NCI-H345 treated with DMSO at 0.1 percent for 48 hours (cell line): Measurements from ENCODE around the gene BTG2.
"Not testable (repeated sequence)": the region's sequence is repeated elsewhere in the genome, so short reads cannot be mapped to it uniquely, and the experiment has no call there.

Experiments used
- DNase-seq: peaks from one replicate; lab custom pipeline; 2025; ENCODE audit not compliant: unreplicated experiment; lab: John Stamatoyannopoulos, UW

BTG2 gene

DNA sequence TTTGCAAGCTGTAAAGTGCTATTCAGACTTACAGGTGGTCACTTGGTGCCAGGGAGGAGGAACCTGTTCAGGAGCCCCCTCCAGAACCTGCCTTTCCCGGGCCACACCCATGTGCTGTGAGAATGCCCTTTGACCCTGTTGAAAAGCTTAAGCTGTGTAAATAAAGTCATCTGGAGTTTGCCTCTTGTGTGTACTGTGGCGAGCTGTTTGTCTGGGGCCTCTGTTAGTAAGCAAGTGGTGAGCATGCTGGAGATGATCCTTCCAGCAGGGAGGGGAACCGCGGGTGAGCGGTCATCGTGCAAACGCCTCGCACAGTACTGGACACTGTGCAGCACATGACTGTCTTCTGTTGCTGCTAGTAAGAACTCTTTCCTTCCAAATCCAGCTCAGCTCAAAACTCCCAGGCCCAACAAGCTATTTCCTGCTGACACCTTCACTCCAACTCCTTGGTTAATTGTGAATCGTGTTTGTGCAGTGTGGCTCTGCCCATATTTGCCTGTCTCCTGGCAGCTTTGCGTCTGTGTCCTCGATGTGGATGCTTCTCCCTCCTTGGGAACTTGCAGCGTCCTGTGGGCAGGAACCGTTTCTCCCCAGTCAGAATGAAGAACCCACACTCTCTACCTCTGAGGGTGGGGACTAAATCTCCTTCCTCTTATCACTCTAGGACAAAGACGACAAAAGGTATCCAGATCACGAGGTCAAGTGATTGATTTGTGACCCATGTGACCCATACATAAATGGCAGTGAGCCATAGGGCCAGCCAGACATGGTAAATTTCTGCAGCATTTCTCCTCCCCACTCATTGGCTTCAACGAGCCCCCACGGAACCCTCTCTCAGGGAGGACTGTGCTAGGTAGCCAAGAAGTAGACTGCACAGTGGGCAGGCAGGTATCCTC lies 13.9 kb upstream of the BTG2 start:
- DNase-seq = no peak

DNA sequence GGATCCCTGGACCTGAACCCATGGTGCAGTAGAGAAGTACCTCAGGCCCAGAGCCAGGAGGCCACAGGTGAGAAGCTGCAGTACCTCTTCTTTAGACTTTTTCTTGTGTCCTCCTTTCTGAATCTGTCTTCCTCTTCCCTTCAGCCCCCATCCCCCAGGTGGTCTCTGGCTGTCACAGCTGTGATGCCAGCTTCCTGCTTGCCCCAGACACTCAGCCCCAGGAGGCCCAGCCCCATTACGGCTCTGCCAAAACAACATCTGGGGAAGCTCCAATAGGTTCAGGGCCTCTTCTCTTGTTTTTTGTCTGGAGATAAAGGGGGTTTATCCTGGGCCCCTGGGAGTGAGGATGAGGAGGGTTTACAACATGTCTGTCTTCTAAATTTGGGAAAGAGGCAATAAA lies 9.5 kb upstream of the BTG2 start:
- DNase-seq = no peak

DNA sequence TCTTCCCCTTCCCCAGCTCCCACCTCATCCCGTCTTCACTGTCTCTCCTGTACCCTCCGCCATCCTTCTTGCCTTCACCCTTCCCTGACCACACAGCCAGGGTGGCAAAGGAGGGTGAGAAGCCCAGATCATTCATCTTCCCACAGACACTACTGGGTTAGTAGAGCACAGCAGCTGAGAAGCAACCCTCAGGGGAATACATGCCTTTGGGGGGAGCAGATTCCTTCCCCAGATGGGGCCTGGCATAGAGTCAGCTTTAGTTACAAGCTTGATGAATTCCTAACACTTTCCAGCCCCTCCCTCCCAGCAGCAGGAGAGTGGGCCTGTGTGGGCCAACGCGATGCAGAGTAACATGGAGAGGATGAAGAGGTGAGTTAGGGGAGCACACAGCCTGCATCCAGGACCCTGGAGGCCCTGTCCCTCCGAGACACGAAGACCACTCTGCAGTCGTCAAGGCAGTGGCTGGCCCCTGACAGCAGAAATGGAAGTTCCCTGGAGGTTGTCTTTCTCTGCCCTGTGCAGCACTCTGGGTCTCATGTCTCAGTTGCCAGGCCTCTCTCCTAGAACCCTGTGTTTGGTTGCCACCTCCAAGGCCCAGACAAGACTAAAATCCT lies 8.8 kb upstream of the BTG2 start:
- no peak for DNase-seq

DNA sequence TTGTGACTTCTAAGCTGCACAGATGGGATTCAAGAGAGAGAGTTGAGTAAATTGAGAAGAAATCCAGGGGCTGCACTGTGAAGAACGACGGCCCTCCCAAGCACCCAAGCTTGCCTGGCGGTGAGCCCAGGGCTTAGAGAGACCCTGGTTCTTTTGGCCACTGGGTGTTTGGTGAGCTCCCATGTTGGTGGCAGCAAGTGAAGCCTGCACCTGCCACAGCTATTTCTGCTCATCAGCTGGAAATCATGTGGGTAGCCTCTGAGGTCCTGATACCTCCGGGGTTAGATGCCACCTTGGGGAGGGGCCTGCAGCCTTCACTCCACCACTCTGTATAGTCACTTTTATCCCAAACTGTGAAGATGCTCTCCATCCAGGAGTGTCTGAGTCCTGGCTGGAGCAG lies 6.2 kb upstream of the BTG2 start:
- no peak for DNase-seq

DNA sequence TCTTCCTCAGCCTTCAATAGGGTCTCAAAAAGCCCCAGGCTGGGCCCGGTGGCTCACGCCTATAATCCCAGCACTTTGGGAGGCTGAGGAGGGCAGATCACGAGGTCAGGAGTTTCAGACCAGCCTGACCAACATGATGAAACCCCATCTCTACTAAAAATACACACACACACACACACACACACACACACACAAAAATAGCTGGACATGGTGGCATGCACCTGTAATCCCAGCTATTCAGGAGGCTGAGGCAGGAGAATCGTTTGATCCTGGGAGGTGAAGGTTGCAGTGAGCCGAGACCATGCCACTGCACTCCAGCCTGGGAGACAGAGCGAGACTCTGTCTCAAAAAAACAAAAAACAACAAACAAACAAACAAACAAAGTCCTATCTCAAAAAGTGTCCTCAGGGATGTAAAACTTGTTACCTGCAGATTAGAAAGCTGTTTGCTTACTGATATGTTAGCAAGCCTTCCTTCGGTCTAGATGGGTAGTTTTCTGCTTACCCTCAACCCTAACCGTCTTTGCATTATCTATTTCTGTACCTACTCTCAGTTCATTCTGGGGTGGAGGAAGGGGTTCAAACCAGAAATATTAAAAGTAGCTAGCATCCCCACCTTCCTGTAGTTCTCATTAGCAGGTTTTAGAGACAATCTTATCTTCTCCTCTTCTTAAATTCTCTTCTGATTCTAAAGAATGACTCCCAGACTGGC lies 5.4 kb upstream of the BTG2 start:
- not testable (repeated sequence) for DNase-seq

DNA sequence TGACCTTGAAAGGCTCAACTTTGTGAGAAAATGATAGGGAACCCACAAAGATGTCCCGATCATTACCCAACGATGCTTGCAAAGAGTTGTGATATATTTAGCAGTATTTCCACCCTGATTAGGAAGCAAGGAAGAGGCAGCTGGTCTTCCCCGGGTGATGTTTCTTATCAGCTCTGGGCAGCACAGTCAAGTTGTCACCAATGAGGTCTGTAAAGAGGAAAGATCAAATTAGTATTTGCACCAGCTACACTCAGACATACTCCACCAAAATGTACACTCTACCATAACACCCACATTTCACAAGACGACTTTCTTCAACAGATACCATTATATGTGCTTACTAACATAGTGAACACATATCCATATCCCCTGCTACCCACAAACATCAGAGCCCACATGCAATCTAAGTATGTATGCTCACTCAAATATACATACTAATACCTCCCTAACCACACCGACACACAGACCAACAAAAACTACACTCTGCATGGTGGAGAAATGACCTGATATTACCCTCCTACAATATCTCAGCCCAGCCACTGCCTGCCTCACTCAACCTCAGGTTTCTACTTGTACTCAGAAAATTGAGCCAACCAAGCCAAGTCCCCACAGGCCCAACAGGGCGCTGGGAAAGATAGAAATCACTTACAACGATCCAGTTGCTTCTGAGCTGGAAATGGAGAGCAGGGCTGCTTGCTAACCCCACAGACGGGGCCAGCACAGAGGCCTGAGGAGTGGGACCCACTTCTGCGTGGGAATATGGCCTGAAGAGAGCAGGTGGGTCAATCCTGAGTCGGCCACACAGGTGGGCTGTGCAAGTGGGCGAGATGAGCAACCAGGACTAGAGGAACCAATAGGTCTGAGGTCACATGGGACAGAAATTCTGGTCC lies 4.6 kb upstream of the BTG2 start:
- DNase-seq = no peak

DNA sequence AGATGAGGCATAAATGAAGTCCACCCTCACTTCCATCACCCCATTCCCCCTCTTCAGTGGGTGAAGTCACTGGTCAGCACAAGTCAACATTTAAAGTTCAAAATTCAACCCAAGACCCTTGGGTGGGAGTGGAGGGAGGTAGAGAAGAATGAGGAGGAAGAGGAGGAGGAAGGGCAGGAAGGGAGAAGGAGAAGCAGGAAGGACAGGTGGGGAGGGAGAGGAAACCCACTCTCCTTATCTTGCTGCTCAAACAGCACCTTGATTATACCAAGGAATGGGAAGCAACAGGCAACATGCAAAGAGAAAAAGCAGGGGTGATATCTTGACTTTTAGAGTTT lies 4.0 kb upstream of the BTG2 start:
- no peak for DNase-seq

DNA sequence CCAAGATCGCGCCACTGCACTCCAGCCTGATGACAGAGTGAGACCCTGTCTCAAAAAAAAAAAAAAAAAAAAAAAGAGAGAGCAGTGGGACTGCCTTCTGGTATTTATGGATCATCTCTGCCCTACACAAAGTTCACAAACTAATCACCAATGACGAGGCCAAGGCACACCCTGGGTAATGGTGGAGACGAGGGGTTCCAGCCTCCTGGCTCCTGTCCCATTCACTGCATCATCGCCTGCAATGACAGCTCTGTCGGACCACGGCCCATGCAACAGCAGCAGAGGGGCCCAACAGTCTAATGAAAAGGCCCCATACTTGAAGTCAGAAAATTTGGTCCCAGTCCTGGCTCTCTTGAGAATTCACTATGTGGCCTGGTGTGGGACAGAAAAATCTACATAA lies 2.9 kb upstream of the BTG2 start:
- DNase-seq = no peak

DNA sequence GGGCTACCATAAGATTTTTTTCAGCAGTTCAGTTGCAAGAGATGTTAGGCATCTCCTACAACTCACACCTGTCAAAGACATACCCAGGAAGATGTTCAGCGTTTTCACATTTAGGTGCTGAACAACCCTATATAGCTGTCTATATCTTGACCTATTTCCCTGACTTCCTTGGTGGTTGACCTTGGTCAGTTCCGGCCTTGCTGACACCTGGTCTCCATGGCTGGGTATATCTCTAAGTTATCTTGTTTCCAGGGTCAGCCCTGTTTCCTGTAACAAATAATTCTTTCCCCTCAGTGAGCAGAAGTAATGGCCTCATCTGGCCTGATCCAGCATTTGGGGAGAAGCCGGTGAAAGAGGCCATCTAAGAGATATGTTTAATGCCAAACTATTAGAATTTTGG lies 2.4 kb upstream of the BTG2 start:
- no peak for DNase-seq

DNA sequence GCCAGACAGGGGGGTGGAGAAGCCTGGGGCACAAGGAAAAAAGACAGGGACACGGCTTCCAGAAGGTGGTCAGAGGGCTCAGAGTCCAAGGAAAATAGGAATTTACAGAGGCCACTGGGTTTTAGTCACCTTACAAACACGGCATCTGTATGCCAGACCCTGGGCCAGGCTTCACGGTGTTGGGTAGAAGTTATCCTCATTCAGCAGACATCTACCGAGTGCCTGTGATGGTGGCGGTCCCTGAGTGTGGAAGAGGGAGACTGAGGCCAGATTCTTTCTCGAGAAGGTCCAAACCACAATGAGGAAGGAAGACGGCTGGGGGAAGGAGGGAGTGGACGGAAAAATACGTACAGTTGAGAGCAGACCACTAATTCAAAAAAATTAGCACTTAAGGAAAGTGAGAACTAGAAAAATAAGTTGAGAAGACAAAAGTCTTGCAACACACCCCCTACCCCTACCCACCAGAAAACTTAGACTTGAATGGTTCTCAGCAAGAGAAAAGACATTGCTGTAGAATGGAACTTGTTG lies 864 bp upstream of the BTG2 start:
- DNase-seq = no peak

DNA sequence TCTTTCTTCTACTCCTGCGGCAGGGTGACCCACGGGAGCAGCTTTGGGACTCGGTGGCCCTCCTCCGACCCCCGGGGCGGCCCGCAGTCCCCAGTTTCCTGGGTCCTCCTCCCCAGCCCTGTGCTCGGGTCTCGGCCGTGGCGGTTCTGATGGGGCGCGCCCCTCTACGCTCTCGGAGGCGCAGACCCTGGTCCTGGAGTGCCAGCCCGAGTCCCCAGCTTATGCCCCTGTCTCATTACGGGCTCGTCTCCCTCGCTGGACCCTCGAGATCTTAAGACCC lies 430 bp downstream of the BTG2 start:
- no peak for DNase-seq

DNA sequence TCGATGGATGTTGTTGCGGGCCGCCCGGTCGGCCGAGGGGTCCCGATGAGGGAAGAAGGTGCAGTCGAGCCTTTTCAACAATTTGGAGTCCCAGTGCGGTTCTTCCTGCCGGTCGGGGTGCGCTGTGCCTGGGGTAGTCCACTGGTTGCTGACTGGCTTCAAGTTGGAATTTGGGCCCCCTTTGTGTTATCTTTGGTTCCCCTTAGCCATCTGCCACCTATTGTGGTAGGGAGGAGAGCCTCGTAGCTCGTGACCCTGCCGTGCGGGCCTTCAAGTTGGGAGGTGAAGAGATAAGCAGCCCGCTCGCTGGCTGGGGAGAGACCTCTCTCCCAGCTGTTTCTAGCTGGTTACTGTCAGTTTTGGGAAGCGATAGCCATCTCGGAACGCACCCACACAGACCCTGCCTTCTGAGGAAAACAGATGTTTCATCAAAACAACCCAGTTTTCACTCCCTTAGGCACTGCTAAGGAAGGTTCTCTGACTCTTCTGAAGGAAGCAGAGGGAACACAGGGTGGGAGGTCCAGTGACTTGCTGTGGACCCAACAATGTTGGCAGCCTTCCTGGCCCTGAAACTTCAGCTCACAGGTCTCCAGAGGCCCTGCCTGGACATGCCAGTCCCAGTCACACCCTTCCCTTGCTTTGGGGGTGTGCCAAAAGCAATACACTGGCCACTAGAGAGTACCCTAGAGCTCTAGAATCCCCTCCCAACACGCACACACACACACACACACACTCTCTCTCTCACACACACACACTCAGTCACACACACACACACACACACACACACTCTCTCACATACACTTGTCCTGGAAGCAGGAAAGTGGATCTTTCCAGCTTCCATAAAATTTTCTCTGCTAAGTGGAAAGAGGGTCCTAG lies 1.0 kb downstream of the BTG2 start:
- DNase-seq = no peak

DNA sequence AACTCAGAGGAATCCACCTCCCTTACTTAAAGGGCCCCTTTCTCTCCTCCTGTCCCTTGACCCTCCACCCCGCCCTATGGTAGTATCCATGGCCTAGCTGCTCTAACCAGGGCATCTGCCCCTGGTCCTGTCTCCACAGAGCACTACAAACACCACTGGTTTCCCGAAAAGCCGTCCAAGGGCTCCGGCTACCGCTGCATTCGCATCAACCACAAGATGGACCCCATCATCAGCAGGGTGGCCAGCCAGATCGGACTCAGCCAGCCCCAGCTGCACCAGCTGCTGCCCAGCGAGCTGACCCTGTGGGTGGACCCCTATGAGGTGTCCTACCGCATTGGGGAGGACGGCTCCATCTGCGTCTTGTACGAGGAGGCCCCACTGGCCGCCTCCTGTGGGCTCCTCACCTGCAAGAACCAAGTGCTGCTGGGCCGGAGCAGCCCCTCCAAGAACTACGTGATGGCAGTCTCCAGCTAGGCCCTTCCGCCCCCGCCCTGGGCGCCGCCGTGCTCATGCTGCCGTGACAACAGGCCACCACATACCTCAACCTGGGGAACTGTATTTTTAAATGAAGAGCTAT lies 1.7 kb downstream of the BTG2 start:
- DNase-seq = no peak

DNA sequence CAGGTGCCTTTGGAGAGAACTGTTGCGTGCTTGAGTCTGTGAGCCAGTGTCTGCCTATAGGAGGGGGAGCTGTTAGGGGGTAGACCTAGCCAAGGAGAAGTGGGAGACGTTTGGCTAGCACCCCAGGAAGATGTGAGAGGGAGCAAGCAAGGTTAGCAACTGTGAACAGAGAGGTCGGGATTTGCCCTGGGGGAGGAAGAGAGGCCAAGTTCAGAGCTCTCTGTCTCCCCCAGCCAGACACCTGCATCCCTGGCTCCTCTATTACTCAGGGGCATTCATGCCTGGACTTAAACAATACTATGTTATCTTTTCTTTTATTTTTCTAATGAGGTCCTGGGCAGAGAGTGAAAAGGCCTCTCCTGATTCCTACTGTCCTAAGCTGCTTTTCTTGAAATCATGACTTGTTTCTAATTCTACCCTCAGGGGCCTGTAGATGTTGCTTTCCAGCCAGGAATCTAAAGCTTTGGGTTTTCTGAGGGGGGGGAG lies 2.4 kb downstream of the BTG2 start:
- DNase-seq = no peak

DNA sequence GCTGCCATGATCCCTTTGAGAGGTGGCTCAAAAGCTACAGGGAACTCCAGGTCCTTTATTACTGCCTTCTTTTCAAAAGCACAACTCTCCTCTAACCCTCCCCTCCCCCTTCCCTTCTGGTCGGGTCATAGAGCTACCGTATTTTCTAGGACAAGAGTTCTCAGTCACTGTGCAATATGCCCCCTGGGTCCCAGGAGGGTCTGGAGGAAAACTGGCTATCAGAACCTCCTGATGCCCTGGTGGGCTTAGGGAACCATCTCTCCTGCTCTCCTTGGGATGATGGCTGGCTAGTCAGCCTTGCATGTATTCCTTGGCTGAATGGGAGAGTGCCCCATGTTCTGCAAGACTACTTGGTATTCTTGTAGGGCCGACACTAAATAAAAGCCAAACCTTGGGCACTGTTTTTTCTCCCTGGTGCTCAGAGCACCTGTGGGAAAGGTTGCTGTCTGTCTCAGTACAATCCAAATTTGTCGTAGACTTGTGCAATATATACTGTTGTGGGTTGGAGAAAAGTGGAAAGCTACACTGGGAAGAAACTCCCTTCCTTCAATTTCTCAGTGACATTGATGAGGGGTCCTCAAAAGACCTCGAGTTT lies 3.1 kb downstream of the BTG2 start:
- no peak for DNase-seq

DNA sequence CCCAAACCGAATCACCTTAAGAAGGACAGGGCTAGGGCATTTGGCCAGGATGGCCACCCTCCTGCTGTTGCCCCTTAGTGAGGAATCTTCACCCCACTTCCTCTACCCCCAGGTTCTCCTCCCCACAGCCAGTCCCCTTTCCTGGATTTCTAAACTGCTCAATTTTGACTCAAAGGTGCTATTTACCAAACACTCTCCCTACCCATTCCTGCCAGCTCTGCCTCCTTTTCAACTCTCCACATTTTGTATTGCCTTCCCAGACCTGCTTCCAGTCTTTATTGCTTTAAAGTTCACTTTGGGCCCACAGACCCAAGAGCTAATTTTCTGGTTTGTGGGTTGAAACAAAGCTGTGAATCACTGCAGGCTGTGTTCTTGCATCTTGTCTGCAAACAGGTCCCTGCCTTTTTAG lies 3.6 kb downstream of the BTG2 start:
- no peak for DNase-seq

DNA sequence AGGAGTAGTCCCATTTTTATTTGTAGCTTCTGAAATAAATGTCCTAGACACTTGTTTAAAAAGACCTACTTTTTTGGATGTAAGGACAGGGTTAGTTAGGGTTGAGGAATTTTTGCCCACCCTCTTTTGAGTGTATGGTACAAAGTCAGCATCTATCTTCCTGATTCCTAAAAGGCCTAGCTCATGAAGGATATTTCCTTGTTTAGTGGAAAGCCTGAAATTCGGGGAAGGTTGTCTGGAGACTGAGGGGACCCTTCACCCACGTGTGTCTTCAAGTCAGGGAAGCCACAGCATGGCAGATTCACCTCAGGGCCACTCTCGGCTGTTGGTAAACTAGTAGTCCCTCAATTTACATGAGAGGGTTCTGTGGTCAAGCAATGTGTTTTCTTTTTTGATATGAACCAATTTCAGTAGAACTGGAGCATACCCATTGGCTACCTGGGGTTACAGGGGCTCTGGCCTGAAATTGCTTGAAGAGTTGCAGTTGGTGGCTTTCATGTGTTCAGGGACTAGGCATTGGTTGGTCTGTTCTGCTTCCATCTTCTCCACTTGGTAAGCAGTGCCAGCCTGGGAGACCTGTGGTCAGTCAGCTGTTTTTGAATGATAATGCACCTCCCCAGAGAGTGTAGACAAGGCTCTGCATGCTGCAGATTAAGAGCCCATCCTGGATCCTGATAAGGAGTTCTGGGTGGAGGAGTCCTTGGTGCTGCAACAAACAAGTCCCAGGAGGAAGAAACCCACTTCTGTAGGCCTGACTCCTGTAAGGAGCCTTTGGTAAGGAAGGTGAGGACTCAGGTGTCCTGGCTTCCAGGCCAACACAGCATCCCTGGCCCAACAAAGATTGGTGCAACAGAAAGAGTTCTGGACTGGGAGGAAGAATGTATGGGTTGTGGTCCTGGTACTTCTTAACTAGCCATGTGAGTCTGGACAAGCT lies 6.3 kb downstream of the BTG2 start:
- no peak for DNase-seq

DNA sequence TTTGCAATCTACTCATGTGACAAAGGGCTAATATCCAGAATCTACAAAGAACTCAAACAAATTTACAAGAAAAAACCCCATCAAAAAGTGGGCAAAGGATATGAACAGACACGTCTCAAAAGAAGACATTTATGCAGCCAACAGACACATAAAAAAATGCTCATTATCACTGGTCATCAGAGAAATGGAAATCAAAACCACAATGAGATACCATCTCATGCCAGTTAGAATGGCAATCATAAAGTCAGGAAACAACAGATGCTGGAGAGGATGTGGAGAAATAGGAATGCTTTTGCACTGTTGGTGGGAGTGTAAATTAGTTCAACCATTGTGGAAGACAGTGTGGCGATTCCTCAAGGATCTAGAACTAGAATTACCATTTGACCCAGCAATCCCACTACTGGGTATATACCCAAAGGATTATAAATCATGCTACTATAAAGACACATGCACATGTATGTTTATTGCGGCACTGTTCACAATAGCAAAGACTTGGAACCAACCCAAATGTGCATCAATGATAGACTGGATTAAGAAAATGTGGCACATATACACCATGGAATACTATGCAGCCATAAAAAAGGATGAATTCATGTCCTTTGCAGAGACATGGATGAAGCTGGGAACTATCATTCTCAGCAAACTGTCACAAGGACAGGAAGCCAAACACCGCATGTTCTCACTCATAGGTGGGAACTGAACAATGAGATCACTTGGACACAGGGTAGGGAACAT lies 8.9 kb downstream of the BTG2 start:
- DNase-seq = not testable (repeated sequence)
